ENCODE measurements around the gene NCKAP5L.

NCKAP5L gene

GRCh38 chr12:49798934-49799333 lies 29.3 kb downstream of the NCKAP5L start:
- H3K27ac Mint-ChIP-seq (ENCODE audit: low read depth): no peak overlapping the region
- H3K36me3 Mint-ChIP-seq (ENCODE audit: insufficient read depth): peaks cover 10% of the 10 kb centered on the region
- H3K4me1 Mint-ChIP-seq: no peaks in the 10 kb centered on the region
- ATAC-seq (replicated peaks; ENCODE audit: extremely low read depth, poor library complexity, severe bottlenecking) (no peak), DNase-seq (ENCODE audit: low spot score in 2 of 2) (no peak)
- H3K9me3 Mint-ChIP-seq: no peaks in the 10 kb centered on the region
- H3K27me3 Mint-ChIP-seq: no peaks in the 10 kb centered on the region
- H3K4me3 Mint-ChIP-seq: no peak overlapping the region

GRCh38 chr12:49798248-49798647 lies 30.0 kb downstream of the NCKAP5L start:
- no peaks in the 10 kb centered on the region for H3K27me3 Mint-ChIP-seq
- no peaks in the 10 kb centered on the region for H3K9me3 Mint-ChIP-seq
- no peak overlapping the region for H3K4me3 Mint-ChIP-seq
- ATAC-seq (replicated peaks; ENCODE audit: extremely low read depth, poor library complexity, severe bottlenecking) (no peak), DNase-seq (ENCODE audit: low spot score in 2 of 2) (no peak)
- no peak overlapping the region for H3K27ac Mint-ChIP-seq (ENCODE audit: low read depth)
- H3K4me1 Mint-ChIP-seq: no peaks in the 10 kb centered on the region
- H3K36me3 Mint-ChIP-seq (ENCODE audit: insufficient read depth): peaks cover 10% of the 10 kb centered on the region

GRCh38 chr12:49797449-49797776 lies 30.8 kb downstream of the NCKAP5L start:
- H3K4me3 Mint-ChIP-seq: no peak overlapping the region
- DNase-seq (ENCODE audit: low spot score in 2 of 2): no peak
- H3K9me3 Mint-ChIP-seq: no peaks in the 10 kb centered on the region
- peaks cover 10% of the 10 kb centered on the region for H3K36me3 Mint-ChIP-seq (ENCODE audit: insufficient read depth)
- H3K27ac Mint-ChIP-seq (ENCODE audit: low read depth): no peak overlapping the region
- no peak for ATAC-seq (replicated peaks; ENCODE audit: extremely low read depth, poor library complexity, severe bottlenecking)
- no peaks in the 10 kb centered on the region for H3K4me1 Mint-ChIP-seq
- no peaks in the 10 kb centered on the region for H3K27me3 Mint-ChIP-seq

GRCh38 chr12:49796606-49797448 lies 31.4 kb downstream of the NCKAP5L start:
- Mint-ChIP-seq H3K9me3 (no peaks in the 10 kb centered on the region), H3K27ac (ENCODE audit: low read depth) (no peak overlapping the region), H3K4me3 (no peak overlapping the region), H3K27me3 (no peaks in the 10 kb centered on the region), H3K4me1 (no peaks in the 10 kb centered on the region), H3K36me3 (ENCODE audit: insufficient read depth) (peaks cover 7% of the 10 kb centered on the region)
- ATAC-seq (replicated peaks; ENCODE audit: extremely low read depth, poor library complexity, severe bottlenecking) (no peak), DNase-seq (ENCODE audit: low spot score in 2 of 2) (no peak)

GRCh38 chr12:49796155-49796554 lies 32.1 kb downstream of the NCKAP5L start:
- H3K36me3 Mint-ChIP-seq (ENCODE audit: insufficient read depth): peaks cover 7% of the 10 kb centered on the region
- ATAC-seq (replicated peaks; ENCODE audit: extremely low read depth, poor library complexity, severe bottlenecking) (no peak), DNase-seq (ENCODE audit: low spot score in 2 of 2) (no peak)
- H3K27ac Mint-ChIP-seq (ENCODE audit: low read depth): no peak overlapping the region
- H3K27me3 Mint-ChIP-seq: no peaks in the 10 kb centered on the region
- H3K9me3 Mint-ChIP-seq: no peaks in the 10 kb centered on the region
- no peaks in the 10 kb centered on the region for H3K4me1 Mint-ChIP-seq
- no peak overlapping the region for H3K4me3 Mint-ChIP-seq

- Mint-ChIP-seq H3K27me3 (no peaks in the 10 kb centered on the region), H3K4me1 (no peaks in the 10 kb centered on the region), H3K9me3 (no peaks in the 10 kb centered on the region), H3K36me3 (ENCODE audit: insufficient read depth) (peaks cover 7% of the 10 kb centered on the region), H3K4me3 (no peak overlapping the region), H3K27ac (ENCODE audit: low read depth) (no peak overlapping the region)
- DNase-seq (ENCODE audit: low spot score in 2 of 2): no peak
- ATAC-seq (replicated peaks; ENCODE audit: extremely low read depth, poor library complexity, severe bottlenecking): no peak
Measured at GRCh38 chr12:49795654-49796105, 32.5 kb downstream of the NCKAP5L start.

- no peaks in the 10 kb centered on the region for H3K4me1 Mint-ChIP-seq
- H3K36me3 Mint-ChIP-seq (ENCODE audit: insufficient read depth): peaks cover 7% of the 10 kb centered on the region
- no peaks in the 10 kb centered on the region for H3K9me3 Mint-ChIP-seq
- no peak for ATAC-seq (replicated peaks; ENCODE audit: extremely low read depth, poor library complexity, severe bottlenecking)
- H3K4me3 Mint-ChIP-seq: no peak overlapping the region
- no peak overlapping the region for H3K27ac Mint-ChIP-seq (ENCODE audit: low read depth)
- H3K27me3 Mint-ChIP-seq: no peaks in the 10 kb centered on the region
- DNase-seq (ENCODE audit: low spot score in 2 of 2): no peak
Measured at GRCh38 chr12:49794811-49795653, 33.2 kb downstream of the NCKAP5L start.

GRCh38 chr12:49794021-49794420 lies 34.2 kb downstream of the NCKAP5L start:
- peaks cover 4% of the 10 kb centered on the region for H3K36me3 Mint-ChIP-seq (ENCODE audit: insufficient read depth)
- H3K27ac Mint-ChIP-seq (ENCODE audit: low read depth): no peak overlapping the region
- H3K4me3 Mint-ChIP-seq: no peak overlapping the region
- no peaks in the 10 kb centered on the region for H3K9me3 Mint-ChIP-seq
- ATAC-seq (replicated peaks; ENCODE audit: extremely low read depth, poor library complexity, severe bottlenecking) (no peak), DNase-seq (ENCODE audit: low spot score in 2 of 2) (no peak)
- no peaks in the 10 kb centered on the region for H3K4me1 Mint-ChIP-seq
- no peaks in the 10 kb centered on the region for H3K27me3 Mint-ChIP-seq

- DNase-seq (ENCODE audit: low spot score in 2 of 2) (no peak), ATAC-seq (replicated peaks; ENCODE audit: extremely low read depth, poor library complexity, severe bottlenecking) (no peak)
- no peaks in the 10 kb centered on the region for H3K4me1 Mint-ChIP-seq
- no peaks in the 10 kb centered on the region for H3K9me3 Mint-ChIP-seq
- no peaks in the 10 kb centered on the region for H3K27me3 Mint-ChIP-seq
- no peak overlapping the region for H3K4me3 Mint-ChIP-seq
- no peak overlapping the region for H3K27ac Mint-ChIP-seq (ENCODE audit: low read depth)
- peaks cover 4% of the 10 kb centered on the region for H3K36me3 Mint-ChIP-seq (ENCODE audit: insufficient read depth)
Measured at GRCh38 chr12:49793620-49794019, 34.6 kb downstream of the NCKAP5L start.

GRCh38 chr12:49792976-49793580 lies 35.1 kb downstream of the NCKAP5L start:
- no peaks in the 10 kb centered on the region for H3K27me3 Mint-ChIP-seq
- peaks cover 4% of the 10 kb centered on the region for H3K36me3 Mint-ChIP-seq (ENCODE audit: insufficient read depth)
- DNase-seq (ENCODE audit: low spot score in 2 of 2) (no peak), ATAC-seq (replicated peaks; ENCODE audit: extremely low read depth, poor library complexity, severe bottlenecking) (no peak)
- H3K9me3 Mint-ChIP-seq: no peaks in the 10 kb centered on the region
- H3K4me3 Mint-ChIP-seq: no peak overlapping the region
- H3K27ac Mint-ChIP-seq (ENCODE audit: low read depth): no peak overlapping the region
- H3K4me1 Mint-ChIP-seq: no peaks in the 10 kb centered on the region

GRCh38 chr12:49792181-49792970 lies 35.8 kb downstream of the NCKAP5L start:
- peaks cover 4% of the 10 kb centered on the region for H3K9me3 Mint-ChIP-seq
- no peak overlapping the region for H3K4me3 Mint-ChIP-seq
- peaks cover 4% of the 10 kb centered on the region for H3K36me3 Mint-ChIP-seq (ENCODE audit: insufficient read depth)
- no peak for ATAC-seq (replicated peaks; ENCODE audit: extremely low read depth, poor library complexity, severe bottlenecking)
- no peak overlapping the region for H3K27ac Mint-ChIP-seq (ENCODE audit: low read depth)
- DNase-seq (ENCODE audit: low spot score in 2 of 2): no peak
- no peaks in the 10 kb centered on the region for H3K4me1 Mint-ChIP-seq
- no peaks in the 10 kb centered on the region for H3K27me3 Mint-ChIP-seq

- Mint-ChIP-seq H3K4me1 (no peaks in the 10 kb centered on the region), H3K4me3 (no peak overlapping the region), H3K9me3 (peaks cover 6% of the 10 kb centered on the region), H3K27ac (ENCODE audit: low read depth) (no peak overlapping the region), H3K36me3 (ENCODE audit: insufficient read depth) (peaks cover 6% of the 10 kb centered on the region), H3K27me3 (no peaks in the 10 kb centered on the region)
- no peak for ATAC-seq (replicated peaks; ENCODE audit: extremely low read depth, poor library complexity, severe bottlenecking)
- no peak for DNase-seq (ENCODE audit: low spot score in 2 of 2)
Measured at GRCh38 chr12:49791700-49792099, 36.5 kb downstream of the NCKAP5L start.

All from central memory CD8-positive, alpha-beta T cell (primary cell).